Measurements from ENCODE around the gene GIMAP2. TPM values are rescaled to one million over a fixed set of nuclear protein-coding genes. Genes with fewer than 3 reads are reported as not detected.

The GIMAP2 gene
- total and polyA plus RNA-seq, 2 of the 13 experiments (the other 11 are each of a cell fraction or from before 2014, with no cell fraction given) = 0.49 to 1.4 TPM

- FAIRE-seq = no peak
- Histone ChIP-seq H3K36me3 (replicated peaks in 1 of 2; ENCODE audit: control insufficient read depth in 1 of 2, insufficient read depth in 2 of 2, low read length in 2 of 2) (no peaks in the 10 kb centered on the region), H3K4me3 (replicated peaks in 1 of 3; ENCODE audit: insufficient read depth in 1 of 3, low read depth in 2 of 3, low read length in 3 of 3) (no peak overlapping the region), H2AFZ (ENCODE audit: low read length) (no peak overlapping the region), H3K9ac (ENCODE audit: insufficient read depth, low read depth, low read length) (no peak overlapping the region), H3K9me3 (ENCODE audit: low read length) (no peaks in the 10 kb centered on the region), H3K4me1 (ENCODE audit: insufficient read depth, low read length) (peaks cover 14% of the 10 kb centered on the region), H3K27me3 (ENCODE audit: control insufficient read depth in 1 of 2, insufficient read depth in 2 of 2, low read length in 2 of 2) (no peaks in the 10 kb centered on the region), H4K20me1 (ENCODE audit: insufficient read depth, low read length) (no peaks in the 10 kb centered on the region), H3K4me2 (ENCODE audit: low read depth, low read length) (no peak overlapping the region), H3K27ac (ENCODE audit: extremely low read length, insufficient read depth, low read length) (no peak overlapping the region), H3K79me2 (ENCODE audit: insufficient read depth, low read length) (no peaks in the 10 kb centered on the region)
- in situ Hi-C loops (cut with HindIII; ENCODE audit: extremely low pct_ligation_motif_present, low pct_unique_long_range_greater_than_20kb) (no loop called here), intact Hi-C loops (cut with micrococcal nuclease; ENCODE audit: unreplicated experiment) (no loop called here)
- no TSS peak for BruUV-seq (replicated peaks)
- CTCF ChIA-PET (ENCODE audit: low intra/inter-chr PET ratio, low total read pairs) = no interaction called here
- POLR2A ChIA-PET = no interaction called here
- DNase-seq (ENCODE audit: low spot score) = no peak
- ATAC-seq = no peak
- no peak for TF ChIP-seq ZNF18 (CRISPR knock-in tag; IDR thresholded peaks at IDR 0.05; ENCODE audit: insufficient replicate concordance)
These were observed 42.5 kb downstream of the GIMAP2 start for GRCh38 chr7:150728011-150728410.

GRCh38 chr7:150728609-150729008, 43.1 kb downstream of the GIMAP2 start:
- no TSS peak for BruUV-seq (replicated peaks)
- intact Hi-C loops (cut with micrococcal nuclease; ENCODE audit: unreplicated experiment) = no loop called here
- H2AFZ ChIP-seq (ENCODE audit: low read length) = no peak overlapping the region
- ChIA-PET POLR2A (no interaction called here), CTCF (ENCODE audit: low intra/inter-chr PET ratio, low total read pairs) (no interaction called here)
- H3K4me3 ChIP-seq (replicated peaks in 1 of 3; ENCODE audit: insufficient read depth in 1 of 3, low read depth in 2 of 3, low read length in 3 of 3) = no peak overlapping the region
- no peak overlapping the region for H3K27ac ChIP-seq (ENCODE audit: extremely low read length, insufficient read depth, low read length)
- DNase-seq (ENCODE audit: low spot score) = no peak
- in situ Hi-C loops (cut with HindIII; ENCODE audit: extremely low pct_ligation_motif_present, low pct_unique_long_range_greater_than_20kb) = no loop called here
- H3K27me3 ChIP-seq (ENCODE audit: control insufficient read depth in 1 of 2, insufficient read depth in 2 of 2, low read length in 2 of 2) = no peaks in the 10 kb centered on the region
- H3K4me2 ChIP-seq (ENCODE audit: low read depth, low read length) = no peak overlapping the region
- FAIRE-seq = no peak
- TF ChIP-seq ZNF12 (CRISPR knock-in tag; IDR thresholded peaks at IDR 0.05) = no peak
- no peak for TF ChIP-seq BATF2 (CRISPR knock-in tag; IDR thresholded peaks at IDR 0.05)
- TF ChIP-seq JUN (CRISPR knock-in tag; IDR thresholded peaks at IDR 0.05) = no peak
- TF ChIP-seq ZMAT3 (CRISPR knock-in tag; conservative IDR thresholded peaks at IDR 0.05) = no peak
- TF ChIP-seq ARNT (IDR thresholded peaks at IDR 0.05) = no peak
- H3K79me2 ChIP-seq (ENCODE audit: insufficient read depth, low read length) = no peaks in the 10 kb centered on the region
- no peaks in the 10 kb centered on the region for H3K9me3 ChIP-seq (ENCODE audit: low read length)
- no peaks in the 10 kb centered on the region for H4K20me1 ChIP-seq (ENCODE audit: insufficient read depth, low read length)
- H3K9ac ChIP-seq (ENCODE audit: insufficient read depth, low read depth, low read length) = no peak overlapping the region
- no peak for ATAC-seq
- H3K36me3 ChIP-seq (replicated peaks in 1 of 2; ENCODE audit: control insufficient read depth in 1 of 2, insufficient read depth in 2 of 2, low read length in 2 of 2) = no peaks in the 10 kb centered on the region
- H3K4me1 ChIP-seq (ENCODE audit: insufficient read depth, low read length) = peaks cover 14% of the 10 kb centered on the region
